HL-60 (cell line): ENCODE results near the gene ENPP1. TPM values are rescaled to one million over a fixed set of nuclear protein-coding genes. Genes with fewer than 3 reads are reported as not detected.

Experiments
- DNase-seq, 2 experiments: peaks; one replicate each; pipeline ENCODE4 v3.0.0-alpha.2; 2010 to 2020; ENCODE audit warnings: low read depth in 1 of 2, low spot score in 1 of 2
- H3K27ac ChIP-seq: fragments of 250-450 bp; sonication (Bioruptor Pico); replicated peaks from 2 replicates; pipeline ENCODE4 v1.5.1; 2020; ENCODE audit warnings: mild to moderate bottlenecking, moderate library complexity
- H3K27me3 ChIP-seq: fragments of 250-450 bp; sonication (Bioruptor Pico); 2 replicates; pipeline ENCODE4 v1.5.1; 2021; ENCODE audit warnings: mild to moderate bottlenecking, moderate library complexity; ENCODE audit not compliant: insufficient read depth, poor library complexity, severe bottlenecking
- H3K4me3 ChIP-seq: replicated peaks from 2 replicates; pipeline ENCODE4 v1.5.1; 2011; ENCODE audit warnings: mild to moderate bottlenecking, control low read depth, low read length; ENCODE audit not compliant: insufficient read depth
- GABPA ChIP-seq: IDR thresholded peaks from 2 replicates; pipeline ENCODE4 v1.6.1; 2012; ENCODE audit warnings: low read depth
- POLR2AphosphoS5 ChIP-seq: IDR thresholded peaks from 2 replicates; pipeline ENCODE4 v1.6.1; 2012; ENCODE audit warnings: low read depth
- REST ChIP-seq: IDR thresholded peaks from 2 replicates; pipeline ENCODE4 v1.6.1; 2012; ENCODE audit warnings: low read depth; ENCODE audit not compliant: insufficient replicate concordance
- SPI1 ChIP-seq: IDR thresholded peaks from 2 replicates; pipeline ENCODE4 v1.6.1; 2012; ENCODE audit warnings: low read depth, mild to moderate bottlenecking, borderline replicate concordance
- microRNA-seq: library from miRNA; unstranded; fragments of <30 nt; microRNA quantifications from one replicate; pipeline ENCODE4, GENCODE V29; 2018
- TF ChIP-seq, protein P1 (sequence below): IDR thresholded peaks from one replicate; pipeline ENCODE4 v1.5.1; 2011; ENCODE audit warnings: low read length, control low read depth, inconsistent platforms; ENCODE audit not compliant: insufficient read depth

The ENPP1 gene

GRCh38 chr6:131937703-131938631 lies 130.1 kb downstream of the ENPP1 start:
- no peak for DNase-seq
- Histone ChIP-seq H3K27me3 (no peaks in the 10 kb centered on the region), H3K4me3 (no peak overlapping the region), H3K27ac (no peak overlapping the region)
- TF ChIP-seq, protein P1, sequence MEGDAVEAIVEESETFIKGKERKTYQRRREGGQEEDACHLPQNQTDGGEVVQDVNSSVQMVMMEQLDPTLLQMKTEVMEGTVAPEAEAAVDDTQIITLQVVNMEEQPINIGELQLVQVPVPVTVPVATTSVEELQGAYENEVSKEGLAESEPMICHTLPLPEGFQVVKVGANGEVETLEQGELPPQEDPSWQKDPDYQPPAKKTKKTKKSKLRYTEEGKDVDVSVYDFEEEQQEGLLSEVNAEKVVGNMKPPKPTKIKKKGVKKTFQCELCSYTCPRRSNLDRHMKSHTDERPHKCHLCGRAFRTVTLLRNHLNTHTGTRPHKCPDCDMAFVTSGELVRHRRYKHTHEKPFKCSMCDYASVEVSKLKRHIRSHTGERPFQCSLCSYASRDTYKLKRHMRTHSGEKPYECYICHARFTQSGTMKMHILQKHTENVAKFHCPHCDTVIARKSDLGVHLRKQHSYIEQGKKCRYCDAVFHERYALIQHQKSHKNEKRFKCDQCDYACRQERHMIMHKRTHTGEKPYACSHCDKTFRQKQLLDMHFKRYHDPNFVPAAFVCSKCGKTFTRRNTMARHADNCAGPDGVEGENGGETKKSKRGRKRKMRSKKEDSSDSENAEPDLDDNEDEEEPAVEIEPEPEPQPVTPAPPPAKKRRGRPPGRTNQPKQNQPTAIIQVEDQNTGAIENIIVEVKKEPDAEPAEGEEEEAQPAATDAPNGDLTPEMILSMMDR: no peak
- TF ChIP-seq REST (no peak), GABPA (no peak), POLR2AphosphoS5 (no peak), SPI1 (no peak)

Small RNA genes lying within 50 kb of the gene (microRNA-seq; reads per million reads assigned to microRNA genes)
- not detected for gene MIR548H5
